SK-N-SH (cell line): ENCODE data around the gene SYT17. TPM values are rescaled to one million over a fixed set of nuclear protein-coding genes. Genes with fewer than 3 reads are reported as not detected.
A peak's percentile ranks its signal among the peaks of the same experiment; 100 is the strongest.

Experiments
- CTCF ChIA-PET: fragments of 300-600, 350-600 bp; formaldehyde crosslinking; extraction: SDS; loops from one replicate; lab custom pipeline; 2021; lab: Yijun Ruan, JAX
- POLR2A ChIA-PET: fragments of 350-600 bp; sonication (Branson Sonifier 250); formaldehyde crosslinking; extraction: SDS; loops from one replicate; lab custom pipeline; 2020; ENCODE audit warnings: antibody characterized with exemption, inconsistent platforms; lab: Yijun Ruan, JAX
- DNase-seq: peaks from one replicate; pipeline ENCODE4 v3.0.0; 2012
- H2AFZ ChIP-seq: fragments of 200-600 bp; sonication (generic); 2 replicates; pipeline ENCODE4 v1.8.1; 2016; ENCODE audit warnings: antibody characterized with exemption, mild to moderate bottlenecking, low read depth
- H3F3A ChIP-seq: fragments of 200-600 bp; sonication (generic); replicated peaks from 2 replicates; pipeline ENCODE3; 2016; ENCODE audit warnings: antibody characterized with exemption, mild to moderate bottlenecking; ENCODE audit not compliant: insufficient read depth
- H3K27ac ChIP-seq, 2 experiments: fragments of 200-500 bp in 1 of 2; fragments of 200-600 bp in 1 of 2; sonication (Bioruptor generic) in 1 of 2; sonication (generic), shearing (Covaris generic) in 1 of 2; 2 replicates each; pipeline versions ENCODE4 v1.5.1 to v1.6.1; 2014 to 2016; ENCODE audit warnings: low read depth in 2 of 2, inconsistent platforms in 1 of 2, low read length in 1 of 2, mild to moderate bottlenecking in 1 of 2, mixed read lengths in 1 of 2
- H3K27me3 ChIP-seq: fragments of 200-600 bp; sonication (generic), shearing (Covaris generic); 2 replicates; pipeline ENCODE4 v1.6.1; 2016; ENCODE audit warnings: mixed run types; ENCODE audit not compliant: insufficient read depth
- H3K36me3 ChIP-seq, 2 experiments: fragments of 200-500 bp in 1 of 2; fragments of 200-600 bp in 1 of 2; sonication (Bioruptor generic) in 1 of 2; sonication (generic) in 1 of 2; replicated peaks in 1 of 2; 2 replicates each; pipeline versions ENCODE3 to v1.5.1; 2014 to 2016; ENCODE audit warnings: low read length in 1 of 2, mild to moderate bottlenecking in 1 of 2; ENCODE audit not compliant: insufficient read depth in 2 of 2, control insufficient read depth in 1 of 2
- H3K4me1 ChIP-seq, 2 experiments: fragments of 200-500 bp in 1 of 2; fragments of 200-600 bp in 1 of 2; sonication (Bioruptor generic) in 1 of 2; sonication (generic), shearing (Covaris generic) in 1 of 2; 2 replicates each; pipeline versions ENCODE4 v1.5.1 to v1.6.1; 2014 to 2016; ENCODE audit warnings: low read depth in 1 of 2, low read length in 1 of 2, mixed run types in 1 of 2; ENCODE audit not compliant: insufficient read depth in 2 of 2, control insufficient read depth in 1 of 2
- H3K4me2 ChIP-seq: fragments of 200-600 bp; sonication (generic), shearing (Covaris generic); 2 replicates; pipeline ENCODE4 v1.6.1; 2017; ENCODE audit warnings: mixed run types
- H3K4me3 ChIP-seq, 2 experiments: fragments of 200-500 bp in 1 of 2; fragments of 200-600 bp in 1 of 2; sonication (Bioruptor generic) in 1 of 2; sonication (generic), shearing (Covaris generic) in 1 of 2; 2 replicates each; pipeline versions ENCODE4 v1.5.1 to v1.8.1; 2014 to 2016; ENCODE audit warnings: low read depth in 2 of 2, inconsistent platforms in 1 of 2, low read length in 1 of 2, mild to moderate bottlenecking in 1 of 2, mixed read lengths in 1 of 2, moderate library complexity in 1 of 2
- H3K79me2 ChIP-seq: fragments of 200-600 bp; sonication (generic); 2 replicates; pipeline ENCODE4 v1.8.1; 2017; ENCODE audit warnings: mild to moderate bottlenecking; ENCODE audit not compliant: insufficient read depth
- H3K9ac ChIP-seq: fragments of 200-600 bp; sonication (generic); 2 replicates; pipeline ENCODE4 v1.6.1; 2017; ENCODE audit warnings: mixed run types
- H3K9me2 ChIP-seq: fragments of 200-600 bp; sonication (generic); 2 replicates; pipeline ENCODE4 v1.6.1; 2017; ENCODE audit warnings: mixed run types
- H3K9me3 ChIP-seq: fragments of 200-600 bp; sonication (generic); 2 replicates; pipeline ENCODE4 v1.6.1; 2017; ENCODE audit warnings: mixed run types, mild to moderate bottlenecking, moderate library complexity
- H4K20me1 ChIP-seq: fragments of 200-600 bp; sonication (generic); 2 replicates; pipeline ENCODE4 v1.6.1; 2017; ENCODE audit warnings: mild to moderate bottlenecking, mixed run types; ENCODE audit not compliant: insufficient read depth
- FOSL2 ChIP-seq: IDR thresholded peaks from 2 replicates; pipeline ENCODE4 v1.4.0; 2012; ENCODE audit warnings: low read depth, mild to moderate bottlenecking, moderate library complexity, borderline replicate concordance
- GATA2 ChIP-seq: sonication (generic); formaldehyde crosslinking; IDR thresholded peaks from 2 replicates; pipeline ENCODE4 v1.5.0; 2020; ENCODE audit warnings: mild to moderate bottlenecking, missing genetic modification reagents
- IRF3 ChIP-seq: fragments of 150-350 bp; IDR thresholded peaks from 2 replicates; pipeline ENCODE4 v1.6.1; 2016; ENCODE audit warnings: mild to moderate bottlenecking, low read depth, low read length
- RXRA ChIP-seq: IDR thresholded peaks from 2 replicates; pipeline ENCODE4 v1.4.0; 2012; ENCODE audit warnings: low read depth, mild to moderate bottlenecking, borderline replicate concordance
- SIN3A ChIP-seq: IDR thresholded peaks from 2 replicates; pipeline ENCODE4 v1.6.1; 2012; ENCODE audit warnings: low read depth, mild to moderate bottlenecking, low read length, moderate library complexity, borderline replicate concordance
- TAF1 ChIP-seq: IDR thresholded peaks from 2 replicates; pipeline ENCODE4 v1.6.1; 2012; ENCODE audit warnings: low read depth, mild to moderate bottlenecking, low read length, moderate library complexity, borderline replicate concordance
- TEAD4 ChIP-seq: IDR thresholded peaks from 2 replicates; pipeline ENCODE4 v1.4.0; 2012; ENCODE audit warnings: mild to moderate bottlenecking, borderline replicate concordance; ENCODE audit not compliant: insufficient read depth
- USF1 ChIP-seq: IDR thresholded peaks from 2 replicates; pipeline ENCODE4 v1.4.0; 2012; ENCODE audit warnings: low read depth, borderline replicate concordance
- ZBTB33 ChIP-seq: IDR thresholded peaks from 2 replicates; pipeline ENCODE4 v1.4.0; 2012; ENCODE audit warnings: low read depth, borderline replicate concordance
- WGBS: methylation state at CpG from one replicate; pipeline ENCODE4 v1.1.6; 2017; ENCODE audit warnings: low lambda C conversion rate; 5-methylcytosine and 5-hydroxymethylcytosine counted together
- polyA plus RNA-seq, 3 experiments: library from polyadenylated mRNA; depleted of rRNA; stranded (reverse); fragments of >200 nt; gene quantifications; 2 replicates each; pipeline ENCODE4 v1.2.3, GENCODE V29; 2012
- TF ChIP-seq, protein P1 (sequence below): IDR thresholded peaks from 2 replicates; pipeline ENCODE4; 2012
- TF ChIP-seq, protein P2 (sequence below): IDR thresholded peaks from 2 replicates; pipeline ENCODE4 v1.6.1; 2012; ENCODE audit warnings: mild to moderate bottlenecking, low read depth, low read length, moderate library complexity
- TF ChIP-seq, protein P3 (sequence below): IDR thresholded peaks from 2 replicates; pipeline ENCODE4 v1.4.0; 2012; ENCODE audit warnings: low read depth
- TF ChIP-seq, protein P4 (sequence below): fragments of 150-350 bp; IDR thresholded peaks from 2 replicates; pipeline ENCODE4 v1.6.1; 2017; ENCODE audit warnings: antibody characterized with exemption, low read length, low read depth, borderline replicate concordance

The SYT17 gene
- polyA plus RNA-seq, 1 of the 3 experiments (the other 2 are of a cell fraction), result 0.21 TPM

GRCh38 chr16:19128454-19129200, 39.4 kb upstream of the SYT17 start:
- Histone ChIP-seq H2AFZ (no peak overlapping the region), H3K27ac (no peak overlapping the region), H3K27me3 (no peaks in the 10 kb centered on the region), H3K9me2 (no peaks in the 10 kb centered on the region), H4K20me1 (no peaks in the 10 kb centered on the region), H3K9ac (no peak overlapping the region), H3K4me1 (peaks cover 0 to 40% of the 10 kb centered on the region in 2 experiments; a peak in 2 of 4 replicates), H3K79me2 (no peaks in the 10 kb centered on the region), H3K4me3 (no peak overlapping the region), H3F3A (peaks cover 10% of the 10 kb centered on the region), H3K36me3 (no peaks in the 10 kb centered on the region), H3K4me2 (no peak overlapping the region), H3K9me3 (0 out of 2 replicates have a peak, but pooled peaks cover 3% of the 10 kb centered on the region)
- ChIA-PET CTCF (interaction anchor here (1.3 kb wide), 1 partner anchor 43 kb away, joined by 4 read pairs; no protein-coding TSS in a partner anchor), POLR2A (no interaction called here)
- 63% methylated on average over 7 of the region's 7 CpGs for WGBS
- no peak for DNase-seq
- TF ChIP-seq GATA2 (CRISPR knock-in tag), result peak; percentile 49; the same call in 1 of the 2 replicates
- TF ChIP-seq IRF3, result no peak
- TF ChIP-seq, protein P1, sequence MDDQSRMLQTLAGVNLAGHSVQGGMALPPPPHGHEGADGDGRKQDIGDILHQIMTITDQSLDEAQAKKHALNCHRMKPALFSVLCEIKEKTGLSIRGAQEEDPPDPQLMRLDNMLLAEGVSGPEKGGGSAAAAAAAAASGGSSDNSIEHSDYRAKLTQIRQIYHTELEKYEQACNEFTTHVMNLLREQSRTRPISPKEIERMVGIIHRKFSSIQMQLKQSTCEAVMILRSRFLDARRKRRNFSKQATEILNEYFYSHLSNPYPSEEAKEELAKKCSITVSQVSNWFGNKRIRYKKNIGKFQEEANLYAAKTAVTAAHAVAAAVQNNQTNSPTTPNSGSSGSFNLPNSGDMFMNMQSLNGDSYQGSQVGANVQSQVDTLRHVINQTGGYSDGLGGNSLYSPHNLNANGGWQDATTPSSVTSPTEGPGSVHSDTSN, result 0 out of 2 replicates have a peak, but pooled peaks have one; percentile 13

- CTCF ChIA-PET, result no interaction called here
- H3K79me2 ChIP-seq, result no peaks in the 10 kb centered on the region
- 0 out of 2 replicates have a peak, but pooled peaks cover 3% of the 10 kb centered on the region for H3K9me3 ChIP-seq
- no peaks in the 10 kb centered on the region for H3K9me2 ChIP-seq
- peaks cover 0 to 40% of the 10 kb centered on the region in 2 experiments; a peak in 2 of 4 replicates for H3K4me1 ChIP-seq
- no peak for DNase-seq
- no peak overlapping the region for H3K9ac ChIP-seq
- peak overlapping the region; percentile 24 for H3K4me2 ChIP-seq
- H3F3A ChIP-seq, result peaks cover 10% of the 10 kb centered on the region
- H3K4me3 ChIP-seq, result no peak overlapping the region; a peak in 1 of 4 replicates
- H3K27me3 ChIP-seq, result no peaks in the 10 kb centered on the region
- H2AFZ ChIP-seq, result peak overlapping the region; percentile 61; the same call in 1 of the 2 replicates
- H3K27ac ChIP-seq, result peak overlapping the region in 1 of 2 experiments; percentile 58; a peak in 2 of 4 replicates
- 88% methylated on average over 7 of the region's 7 CpGs for WGBS
- H4K20me1 ChIP-seq, result no peaks in the 10 kb centered on the region
- POLR2A ChIA-PET, result no interaction called here
- H3K36me3 ChIP-seq, result no peaks in the 10 kb centered on the region
- TF ChIP-seq USF1 (no peak), SIN3A (no peak), FOSL2 (no peak), RXRA (no peak), ZBTB33 (no peak), TEAD4 (no peak), TAF1 (no peak)
- TF ChIP-seq, protein P2, sequence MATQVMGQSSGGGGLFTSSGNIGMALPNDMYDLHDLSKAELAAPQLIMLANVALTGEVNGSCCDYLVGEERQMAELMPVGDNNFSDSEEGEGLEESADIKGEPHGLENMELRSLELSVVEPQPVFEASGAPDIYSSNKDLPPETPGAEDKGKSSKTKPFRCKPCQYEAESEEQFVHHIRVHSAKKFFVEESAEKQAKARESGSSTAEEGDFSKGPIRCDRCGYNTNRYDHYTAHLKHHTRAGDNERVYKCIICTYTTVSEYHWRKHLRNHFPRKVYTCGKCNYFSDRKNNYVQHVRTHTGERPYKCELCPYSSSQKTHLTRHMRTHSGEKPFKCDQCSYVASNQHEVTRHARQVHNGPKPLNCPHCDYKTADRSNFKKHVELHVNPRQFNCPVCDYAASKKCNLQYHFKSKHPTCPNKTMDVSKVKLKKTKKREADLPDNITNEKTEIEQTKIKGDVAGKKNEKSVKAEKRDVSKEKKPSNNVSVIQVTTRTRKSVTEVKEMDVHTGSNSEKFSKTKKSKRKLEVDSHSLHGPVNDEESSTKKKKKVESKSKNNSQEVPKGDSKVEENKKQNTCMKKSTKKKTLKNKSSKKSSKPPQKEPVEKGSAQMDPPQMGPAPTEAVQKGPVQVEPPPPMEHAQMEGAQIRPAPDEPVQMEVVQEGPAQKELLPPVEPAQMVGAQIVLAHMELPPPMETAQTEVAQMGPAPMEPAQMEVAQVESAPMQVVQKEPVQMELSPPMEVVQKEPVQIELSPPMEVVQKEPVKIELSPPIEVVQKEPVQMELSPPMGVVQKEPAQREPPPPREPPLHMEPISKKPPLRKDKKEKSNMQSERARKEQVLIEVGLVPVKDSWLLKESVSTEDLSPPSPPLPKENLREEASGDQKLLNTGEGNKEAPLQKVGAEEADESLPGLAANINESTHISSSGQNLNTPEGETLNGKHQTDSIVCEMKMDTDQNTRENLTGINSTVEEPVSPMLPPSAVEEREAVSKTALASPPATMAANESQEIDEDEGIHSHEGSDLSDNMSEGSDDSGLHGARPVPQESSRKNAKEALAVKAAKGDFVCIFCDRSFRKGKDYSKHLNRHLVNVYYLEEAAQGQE, result no peak
- TF ChIP-seq, protein P3, sequence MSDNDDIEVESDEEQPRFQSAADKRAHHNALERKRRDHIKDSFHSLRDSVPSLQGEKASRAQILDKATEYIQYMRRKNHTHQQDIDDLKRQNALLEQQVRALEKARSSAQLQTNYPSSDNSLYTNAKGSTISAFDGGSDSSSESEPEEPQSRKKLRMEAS, result no peak
- TF ChIP-seq, protein P4, sequence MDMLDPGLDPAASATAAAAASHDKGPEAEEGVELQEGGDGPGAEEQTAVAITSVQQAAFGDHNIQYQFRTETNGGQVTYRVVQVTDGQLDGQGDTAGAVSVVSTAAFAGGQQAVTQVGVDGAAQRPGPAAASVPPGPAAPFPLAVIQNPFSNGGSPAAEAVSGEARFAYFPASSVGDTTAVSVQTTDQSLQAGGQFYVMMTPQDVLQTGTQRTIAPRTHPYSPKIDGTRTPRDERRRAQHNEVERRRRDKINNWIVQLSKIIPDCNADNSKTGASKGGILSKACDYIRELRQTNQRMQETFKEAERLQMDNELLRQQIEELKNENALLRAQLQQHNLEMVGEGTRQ, result no peak
Measured at GRCh38 chr16:19130385-19130784, 37.7 kb upstream of the SYT17 start.
